ENCODE data around the gene PCDHGC3.

DNA sequence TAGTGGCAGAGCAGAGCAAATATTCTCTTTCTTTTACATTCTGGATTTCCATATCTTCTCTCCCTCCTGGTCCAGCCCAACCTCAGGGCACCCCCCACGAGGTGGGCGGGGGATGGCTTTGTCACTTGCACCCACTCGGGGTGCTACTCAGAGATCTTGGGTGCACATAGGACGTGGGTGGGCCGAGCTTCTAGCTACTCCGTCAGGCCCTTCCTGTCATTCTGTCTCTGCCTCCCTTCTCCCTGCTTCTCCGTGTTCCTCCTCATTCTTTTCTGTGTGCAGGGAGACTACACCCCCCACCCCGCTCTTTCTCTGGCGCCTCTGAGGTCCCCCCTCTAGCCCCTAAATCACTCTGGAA lies 32.7 kb downstream of the PCDHGC3 start:
- TF ChIP-seq, protein P1, sequence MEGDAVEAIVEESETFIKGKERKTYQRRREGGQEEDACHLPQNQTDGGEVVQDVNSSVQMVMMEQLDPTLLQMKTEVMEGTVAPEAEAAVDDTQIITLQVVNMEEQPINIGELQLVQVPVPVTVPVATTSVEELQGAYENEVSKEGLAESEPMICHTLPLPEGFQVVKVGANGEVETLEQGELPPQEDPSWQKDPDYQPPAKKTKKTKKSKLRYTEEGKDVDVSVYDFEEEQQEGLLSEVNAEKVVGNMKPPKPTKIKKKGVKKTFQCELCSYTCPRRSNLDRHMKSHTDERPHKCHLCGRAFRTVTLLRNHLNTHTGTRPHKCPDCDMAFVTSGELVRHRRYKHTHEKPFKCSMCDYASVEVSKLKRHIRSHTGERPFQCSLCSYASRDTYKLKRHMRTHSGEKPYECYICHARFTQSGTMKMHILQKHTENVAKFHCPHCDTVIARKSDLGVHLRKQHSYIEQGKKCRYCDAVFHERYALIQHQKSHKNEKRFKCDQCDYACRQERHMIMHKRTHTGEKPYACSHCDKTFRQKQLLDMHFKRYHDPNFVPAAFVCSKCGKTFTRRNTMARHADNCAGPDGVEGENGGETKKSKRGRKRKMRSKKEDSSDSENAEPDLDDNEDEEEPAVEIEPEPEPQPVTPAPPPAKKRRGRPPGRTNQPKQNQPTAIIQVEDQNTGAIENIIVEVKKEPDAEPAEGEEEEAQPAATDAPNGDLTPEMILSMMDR (IDR thresholded peaks at IDR 0.05): no peak
- TF ChIP-seq POLR2A (IDR thresholded peaks at IDR 0.05): no peak

Measured in testis (tissue), 2 donors.